ENCODE results near the gene NPEPL1. TPM values are rescaled to one million over a fixed set of nuclear protein-coding genes. Genes with fewer than 3 reads are reported as not detected.
"Not testable (repeated sequence)": the region's sequence is repeated elsewhere in the genome, so short reads cannot be mapped to it uniquely, and the experiment has no call there.

NPEPL1 gene
- polyA plus RNA-seq, 2 of the 4 experiments (the other 2 are of a cell fraction): 8.6 to 34.6 TPM

DNA sequence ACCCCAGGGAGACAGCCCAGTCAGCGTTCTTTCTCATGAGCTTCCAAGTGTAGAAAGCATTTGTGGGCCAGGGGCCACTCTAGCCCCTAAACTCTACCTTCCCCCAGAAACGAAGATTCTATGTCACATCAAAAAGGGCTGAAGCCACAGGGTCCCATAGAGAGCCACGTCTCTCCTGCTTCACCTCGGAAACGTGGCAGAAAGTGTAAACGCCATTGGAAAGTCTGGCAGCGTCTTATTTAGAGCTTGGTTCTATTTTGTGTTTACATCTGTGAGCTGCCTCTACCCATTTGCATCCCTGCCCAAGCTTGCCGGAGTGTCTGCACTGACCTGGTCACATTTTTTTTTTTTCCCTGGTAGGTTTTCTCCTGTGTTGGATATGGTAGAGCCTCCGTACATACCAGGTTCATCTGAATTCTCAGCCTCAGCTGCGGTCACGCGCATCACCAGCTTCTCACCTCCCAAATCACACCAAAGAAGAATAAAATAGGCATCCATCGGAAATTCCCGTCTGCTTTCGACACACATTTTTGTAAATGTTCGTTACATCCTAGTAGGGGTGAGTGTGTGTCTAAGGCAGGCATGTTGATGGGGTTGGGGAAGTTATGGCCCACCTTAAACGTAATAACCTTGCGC, 62.6 kb downstream of the NPEPL1 start:
- 56% methylated on average over 18 of the region's 18 CpGs for WGBS (ENCODE audit: missing lambda C conversion rate)
- Histone ChIP-seq H3K4me2 (no peak overlapping the region), H3K4me1 (no peaks in the 10 kb centered on the region), H3K9me3 (no peaks in the 10 kb centered on the region), H3K4me3 (no peak overlapping the region), H3K27ac (no peak overlapping the region)
- ATAC-seq (no peak), FAIRE-seq (no peak), DNase-seq (ENCODE audit: low read depth in 1 of 2, low spot score in 1 of 2) (no peak)
- no peak for TF ChIP-seq RAD21 (conservative IDR thresholded peaks at IDR 0.05 in 1 of 2, IDR thresholded peaks at IDR 0.05 in 1 of 2)
- no peak for TF ChIP-seq REST (IDR thresholded peaks at IDR 0.05)
- no peak for TF ChIP-seq TFCP2L1 (CRISPR knock-in tag; IDR thresholded peaks at IDR 0.05)
- TF ChIP-seq HEYL (CRISPR knock-in tag; IDR thresholded peaks at IDR 0.05): no peak
- TF ChIP-seq CHD2 (IDR thresholded peaks at IDR 0.05; ENCODE audit: low read length, partially characterized antibody): no peak
- no peak for TF ChIP-seq ZC3H11A (IDR thresholded peaks at IDR 0.05)
- no peak for TF ChIP-seq GATA3 (IDR thresholded peaks at IDR 0.05; ENCODE audit: borderline replicate concordance)
- no peak for TF ChIP-seq HOXA7 (CRISPR knock-in tag; IDR thresholded peaks at IDR 0.05)
- CTCF ChIA-PET: no interaction called here
- POLR2A ChIA-PET: no interaction called here

- CTCF ChIA-PET: no interaction called here
- H3K4me3 ChIP-seq: no peak overlapping the region
- TF ChIP-seq ZFP36 (IDR thresholded peaks at IDR 0.05; ENCODE audit: borderline replicate concordance, partially characterized antibody): no peak
- POLR2A ChIA-PET: no interaction called here
- no peak for FAIRE-seq
- no peak for DNase-seq (ENCODE audit: low read depth in 1 of 2, low spot score in 1 of 2)
- no peaks in the 10 kb centered on the region for H3K4me1 ChIP-seq
- H3K27ac ChIP-seq: no peak overlapping the region
- ATAC-seq: no peak
- 54% methylated on average over 28 of the region's 28 CpGs for WGBS (ENCODE audit: missing lambda C conversion rate)
- no peak overlapping the region for H3K4me2 ChIP-seq
- no peaks in the 10 kb centered on the region for H3K9me3 ChIP-seq
Measured at GRCh38 chr20:58755766-58756449, 63.3 kb downstream of the NPEPL1 start.

DNA sequence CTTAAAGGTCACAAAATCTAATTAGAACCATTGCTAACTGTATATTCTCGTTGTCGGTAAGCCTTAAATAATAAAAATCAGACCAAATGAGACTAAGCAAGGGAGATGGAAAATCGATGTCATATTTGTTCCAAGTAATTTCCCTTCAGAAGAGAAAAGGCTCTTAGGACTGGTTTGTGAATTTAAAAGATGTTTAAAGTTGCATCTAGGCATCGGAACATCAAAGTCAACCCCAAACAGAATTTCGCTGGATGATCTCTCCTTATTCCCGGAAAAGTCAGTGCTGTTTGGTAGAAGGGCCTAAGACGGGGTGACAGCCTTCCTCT, 63.8 kb downstream of the NPEPL1 start:
- no peak for TF ChIP-seq GATA3 (IDR thresholded peaks at IDR 0.05; ENCODE audit: borderline replicate concordance)
- TF ChIP-seq, protein P1, sequence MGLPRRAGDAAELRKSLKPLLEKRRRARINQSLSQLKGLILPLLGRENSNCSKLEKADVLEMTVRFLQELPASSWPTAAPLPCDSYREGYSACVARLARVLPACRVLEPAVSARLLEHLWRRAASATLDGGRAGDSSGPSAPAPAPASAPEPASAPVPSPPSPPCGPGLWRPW (IDR thresholded peaks at IDR 0.05): no peak
- no peak for TF ChIP-seq FOXS1 (CRISPR knock-in tag; IDR thresholded peaks at IDR 0.05)
- no peak for TF ChIP-seq USF2 (IDR thresholded peaks at IDR 0.05)
- TF ChIP-seq REST (IDR thresholded peaks at IDR 0.05): no peak
- no peak for TF ChIP-seq ATOH8 (CRISPR knock-in tag; IDR thresholded peaks at IDR 0.05; ENCODE audit: low read depth)
- no peak for TF ChIP-seq NR3C1 (IDR thresholded peaks at IDR 0.05)
- no peak for TF ChIP-seq JUNB (IDR thresholded peaks at IDR 0.05)
- TF ChIP-seq SMC3 (IDR thresholded peaks at IDR 0.05): no peak
- no peak for TF ChIP-seq HOXB5 (CRISPR knock-in tag; IDR thresholded peaks at IDR 0.05)
- TF ChIP-seq KDM5A (IDR thresholded peaks at IDR 0.05): no peak
- no peak for TF ChIP-seq CBX2 (IDR thresholded peaks at IDR 0.05; ENCODE audit: borderline replicate concordance, low read depth)
- TF ChIP-seq CHD2 (IDR thresholded peaks at IDR 0.05; ENCODE audit: low read length, partially characterized antibody): no peak
- no peak for TF ChIP-seq POLR2AphosphoS2 (conservative IDR thresholded peaks at IDR 0.05; ENCODE audit: low read length)
- WGBS (ENCODE audit: missing lambda C conversion rate): 46% methylated on average over 7 of the region's 7 CpGs
- H3K27ac ChIP-seq: no peak overlapping the region
- H3K4me3 ChIP-seq: no peak overlapping the region
- FAIRE-seq (no peak), DNase-seq (ENCODE audit: low read depth in 1 of 2, low spot score in 1 of 2) (no peak), ATAC-seq (no peak)
- CTCF ChIA-PET: no interaction called here
- H3K9me3 ChIP-seq: no peaks in the 10 kb centered on the region
- POLR2A ChIA-PET: no interaction called here
- H3K4me1 ChIP-seq: no peaks in the 10 kb centered on the region
- H3K4me2 ChIP-seq: no peak overlapping the region

- FAIRE-seq; H3K4me1 ChIP-seq; DNase-seq (ENCODE audit: low read depth in 1 of 2, low spot score in 1 of 2); H3K9me3 ChIP-seq; H3K4me3 ChIP-seq; H3K27ac ChIP-seq; ATAC-seq; H3K4me2 ChIP-seq; POLR2A ChIA-PET: not testable (repeated sequence)
- CTCF ChIA-PET: interaction anchor here (1.4 kb wide), 1 partner anchor 10 kb away, joined by 4 read pairs; no protein-coding TSS in a partner anchor
- WGBS (ENCODE audit: missing lambda C conversion rate): 38% methylated on average over 5 of the region's 5 CpGs
Measured at GRCh38 chr20:58757647-58758046, 65.0 kb downstream of the NPEPL1 start.

All from A549 (cell line).